Measurements from ENCODE around the gene MEGF8.

MEGF8 gene

GRCh38 chr19:42409477-42409876, 84.0 kb downstream of the MEGF8 start:
- in situ Hi-C loops (cut with MboI; ENCODE audit: low sequenced_read_pairs): no loop called here

- in situ Hi-C loops (cut with MboI; ENCODE audit: low sequenced_read_pairs): no loop called here
These were observed 84.9 kb downstream of the MEGF8 start for GRCh38 chr19:42410371-42410770.

GRCh38 chr19:42411581-42412178, 86.2 kb downstream of the MEGF8 start:
- in situ Hi-C loops (cut with MboI; ENCODE audit: low sequenced_read_pairs): no loop called here

- in situ Hi-C loops (cut with MboI; ENCODE audit: low sequenced_read_pairs): no loop called here
These were observed 86.8 kb downstream of the MEGF8 start for GRCh38 chr19:42412227-42412626.

GRCh38 chr19:42412661-42413076, 87.2 kb downstream of the MEGF8 start:
- in situ Hi-C loops (cut with MboI; ENCODE audit: low sequenced_read_pairs): no loop called here

- in situ Hi-C loops (cut with MboI; ENCODE audit: low sequenced_read_pairs): no loop called here
These were observed 93.9 kb downstream of the MEGF8 start for GRCh38 chr19:42419309-42419708.

GRCh38 chr19:42420055-42420544, 94.7 kb downstream of the MEGF8 start:
- in situ Hi-C loops (cut with MboI; ENCODE audit: low sequenced_read_pairs): no loop called here

GRCh38 chr19:42421101-42421500, 95.7 kb downstream of the MEGF8 start:
- in situ Hi-C loops (cut with MboI; ENCODE audit: low sequenced_read_pairs): no loop called here

GRCh38 chr19:42421591-42422031, 96.2 kb downstream of the MEGF8 start:
- in situ Hi-C loops (cut with MboI; ENCODE audit: low sequenced_read_pairs): no loop called here

GRCh38 chr19:42422092-42422900, 96.9 kb downstream of the MEGF8 start:
- in situ Hi-C loops (cut with MboI; ENCODE audit: low sequenced_read_pairs): no loop called here

- in situ Hi-C loops (cut with MboI; ENCODE audit: low sequenced_read_pairs): no loop called here
These were observed 97.5 kb downstream of the MEGF8 start for GRCh38 chr19:42422901-42423461.

- in situ Hi-C loops (cut with MboI; ENCODE audit: low sequenced_read_pairs): no loop called here
These were observed 98.3 kb downstream of the MEGF8 start for GRCh38 chr19:42423462-42424344.

GRCh38 chr19:42424345-42424707, 98.9 kb downstream of the MEGF8 start:
- in situ Hi-C loops (cut with MboI; ENCODE audit: low sequenced_read_pairs): no loop called here

GRCh38 chr19:42424712-42425131, 99.3 kb downstream of the MEGF8 start:
- in situ Hi-C loops (cut with MboI; ENCODE audit: low sequenced_read_pairs): no loop called here

- in situ Hi-C loops (cut with MboI; ENCODE audit: low sequenced_read_pairs): no loop called here
These were observed 101.2 kb downstream of the MEGF8 start for GRCh38 chr19:42426643-42427042.

GRCh38 chr19:42427313-42427712, 101.9 kb downstream of the MEGF8 start, which contains the start of gene LIPE:
Gene LIPE (minus strand): TSS chr19:42427388. CDS start chr19:42427149, 239 bp downstream.
- in situ Hi-C loops (cut with MboI; ENCODE audit: low sequenced_read_pairs): no loop called here
